ENCODE data around the gene ALKAL2.
"Not testable (repeated sequence)": the region's sequence is repeated elsewhere in the genome, so short reads cannot be mapped to it uniquely, and the experiment has no call there.

The ALKAL2 gene

GRCh38 chr2:317501-318424 lies 29.9 kb upstream of the ALKAL2 start:
- Histone ChIP-seq H3K4me1 (ENCODE audit: insufficient read depth, low read length, severe bottlenecking) (no peaks in the 10 kb centered on the region), H3K79me2 (ENCODE audit: insufficient read depth, low read length) (no peaks in the 10 kb centered on the region), H3K9me2 (ENCODE audit: low read depth, low read length) (no peaks in the 10 kb centered on the region), H3K9ac (ENCODE audit: low read length) (no peak overlapping the region), H3F3A (ENCODE audit: insufficient read depth, low read length) (no peaks in the 10 kb centered on the region), H4K20me1 (ENCODE audit: insufficient read depth, low read length) (no peaks in the 10 kb centered on the region), H3K4me3 (ENCODE audit: low read depth, low read length, poor library complexity, severe bottlenecking) (no peak overlapping the region), H3K27me3 (ENCODE audit: insufficient read depth, low read length) (no peaks in the 10 kb centered on the region), H3K36me3 (ENCODE audit: insufficient read depth, low read length) (no peaks in the 10 kb centered on the region; the same call in 1 of the 2 replicates), H3K27ac (ENCODE audit: low read depth, low read length, poor library complexity, severe bottlenecking) (no peak overlapping the region), H3K9me3 (ENCODE audit: low read length) (no peaks in the 10 kb centered on the region), H2AFZ (ENCODE audit: low read length) (no peak overlapping the region), H3K4me2 (ENCODE audit: low read length) (no peak overlapping the region)
- TF ChIP-seq EZH2 (IDR thresholded peaks at IDR 0.05; ENCODE audit: borderline replicate concordance, low read length) = no peak
- no peak for TF ChIP-seq CTCF (IDR thresholded peaks at IDR 0.05; ENCODE audit: low read length)

- no peaks in the 10 kb centered on the region; the same call in 1 of the 2 replicates for H3K36me3 ChIP-seq (ENCODE audit: insufficient read depth, low read length)
- no peaks in the 10 kb centered on the region for H3K4me1 ChIP-seq (ENCODE audit: insufficient read depth, low read length, severe bottlenecking)
- no peak overlapping the region for H3K27ac ChIP-seq (ENCODE audit: low read depth, low read length, poor library complexity, severe bottlenecking)
- no peaks in the 10 kb centered on the region for H3K9me3 ChIP-seq (ENCODE audit: low read length)
- H3K79me2 ChIP-seq (ENCODE audit: insufficient read depth, low read length) = no peaks in the 10 kb centered on the region
- H2AFZ ChIP-seq (ENCODE audit: low read length) = no peak overlapping the region
- H3K9ac ChIP-seq (ENCODE audit: low read length) = no peak overlapping the region
- TF ChIP-seq EZH2 (IDR thresholded peaks at IDR 0.05; ENCODE audit: borderline replicate concordance, low read length) (no peak), CTCF (IDR thresholded peaks at IDR 0.05; ENCODE audit: low read length) (no peak)
- no peaks in the 10 kb centered on the region for H3K27me3 ChIP-seq (ENCODE audit: insufficient read depth, low read length)
- no peaks in the 10 kb centered on the region for H3K9me2 ChIP-seq (ENCODE audit: low read depth, low read length)
- no peaks in the 10 kb centered on the region for H4K20me1 ChIP-seq (ENCODE audit: insufficient read depth, low read length)
- H3K4me3 ChIP-seq (ENCODE audit: low read depth, low read length, poor library complexity, severe bottlenecking) = no peak overlapping the region
- no peak overlapping the region for H3K4me2 ChIP-seq (ENCODE audit: low read length)
- H3F3A ChIP-seq (ENCODE audit: insufficient read depth, low read length) = no peaks in the 10 kb centered on the region
Measured at GRCh38 chr2:316381-316780, 28.5 kb upstream of the ALKAL2 start.

GRCh38 chr2:315925-316324 lies 28.0 kb upstream of the ALKAL2 start:
- H3K27ac ChIP-seq (ENCODE audit: low read depth, low read length, poor library complexity, severe bottlenecking); H3K4me3 ChIP-seq (ENCODE audit: low read depth, low read length, poor library complexity, severe bottlenecking); H3K9me3 ChIP-seq (ENCODE audit: low read length); H3K36me3 ChIP-seq (ENCODE audit: insufficient read depth, low read length); H3F3A ChIP-seq (ENCODE audit: insufficient read depth, low read length); H2AFZ ChIP-seq (ENCODE audit: low read length); H3K27me3 ChIP-seq (ENCODE audit: insufficient read depth, low read length); H3K4me2 ChIP-seq (ENCODE audit: low read length); H3K9ac ChIP-seq (ENCODE audit: low read length); H3K9me2 ChIP-seq (ENCODE audit: low read depth, low read length); H3K79me2 ChIP-seq (ENCODE audit: insufficient read depth, low read length); H3K4me1 ChIP-seq (ENCODE audit: insufficient read depth, low read length, severe bottlenecking); H4K20me1 ChIP-seq (ENCODE audit: insufficient read depth, low read length): not testable (repeated sequence)

Measured in OCI-LY1 (cell line).